ENCODE data around the gene NCAM2.

The NCAM2 gene

GRCh38 chr21:21385404-21385803 is 387.2 kb downstream of the NCAM2 start:
- H3K79me2 ChIP-seq (ENCODE audit: insufficient read depth, low read length) = no peaks in the 10 kb centered on the region
- no peaks in the 10 kb centered on the region for H3K9me3 ChIP-seq (ENCODE audit: insufficient read depth, low read depth, low read length)
- no peak overlapping the region for H2AFZ ChIP-seq (ENCODE audit: low read length)
- H3K36me3 ChIP-seq (ENCODE audit: insufficient read depth, low read length) = no peaks in the 10 kb centered on the region
- no peak overlapping the region for H3K9ac ChIP-seq (ENCODE audit: low read depth, low read length, poor library complexity, severe bottlenecking)
- H3K4me1 ChIP-seq (ENCODE audit: insufficient read depth, low read length, poor library complexity, severe bottlenecking) = no peaks in the 10 kb centered on the region
- TF ChIP-seq CTCF (conservative IDR thresholded peaks at IDR 0.05; ENCODE audit: low read length) = no peak
- TF ChIP-seq EZH2phosphoT487 (IDR thresholded peaks at IDR 0.05; ENCODE audit: borderline replicate concordance) = no peak
- no peak overlapping the region for H3K4me2 ChIP-seq (ENCODE audit: low read depth, low read length, poor library complexity, severe bottlenecking)
- no peak overlapping the region for H3K4me3 ChIP-seq (ENCODE audit: low read length, poor library complexity, severe bottlenecking)
- no peaks in the 10 kb centered on the region for H4K20me1 ChIP-seq (ENCODE audit: insufficient read depth, low read length, poor library complexity, severe bottlenecking)
- no peaks in the 10 kb centered on the region for H3K27me3 ChIP-seq (ENCODE audit: insufficient read depth, low read length, poor library complexity, severe bottlenecking)
- no peaks in the 10 kb centered on the region for H3K9me2 ChIP-seq (replicated peaks; ENCODE audit: low read depth, low read length)
- no peaks in the 10 kb centered on the region for H3F3A ChIP-seq (ENCODE audit: low read depth)

GRCh38 chr21:21387916-21388315 is 389.7 kb downstream of the NCAM2 start:
- Histone ChIP-seq H3K9ac (ENCODE audit: low read depth, low read length, poor library complexity, severe bottlenecking) (no peak overlapping the region), H3K4me2 (ENCODE audit: low read depth, low read length, poor library complexity, severe bottlenecking) (no peak overlapping the region), H3K4me3 (ENCODE audit: low read length, poor library complexity, severe bottlenecking) (no peak overlapping the region), H2AFZ (ENCODE audit: low read length) (no peak overlapping the region), H3F3A (ENCODE audit: low read depth) (no peaks in the 10 kb centered on the region), H3K79me2 (ENCODE audit: insufficient read depth, low read length) (no peaks in the 10 kb centered on the region), H3K36me3 (ENCODE audit: insufficient read depth, low read length) (no peaks in the 10 kb centered on the region), H4K20me1 (ENCODE audit: insufficient read depth, low read length, poor library complexity, severe bottlenecking) (no peaks in the 10 kb centered on the region), H3K4me1 (ENCODE audit: insufficient read depth, low read length, poor library complexity, severe bottlenecking) (no peaks in the 10 kb centered on the region), H3K27me3 (ENCODE audit: insufficient read depth, low read length, poor library complexity, severe bottlenecking) (no peaks in the 10 kb centered on the region), H3K9me3 (ENCODE audit: insufficient read depth, low read depth, low read length) (no peaks in the 10 kb centered on the region), H3K9me2 (replicated peaks; ENCODE audit: low read depth, low read length) (no peaks in the 10 kb centered on the region)
- no peak for TF ChIP-seq EZH2phosphoT487 (IDR thresholded peaks at IDR 0.05; ENCODE audit: borderline replicate concordance)
- TF ChIP-seq CTCF (conservative IDR thresholded peaks at IDR 0.05; ENCODE audit: low read length) = no peak

GRCh38 chr21:21394064-21394463 is 395.9 kb downstream of the NCAM2 start:
- Histone ChIP-seq H3F3A (ENCODE audit: low read depth) (no peaks in the 10 kb centered on the region), H3K27me3 (ENCODE audit: insufficient read depth, low read length, poor library complexity, severe bottlenecking) (no peaks in the 10 kb centered on the region), H3K79me2 (ENCODE audit: insufficient read depth, low read length) (no peaks in the 10 kb centered on the region), H3K4me1 (ENCODE audit: insufficient read depth, low read length, poor library complexity, severe bottlenecking) (no peaks in the 10 kb centered on the region), H4K20me1 (ENCODE audit: insufficient read depth, low read length, poor library complexity, severe bottlenecking) (no peaks in the 10 kb centered on the region), H3K4me3 (ENCODE audit: low read length, poor library complexity, severe bottlenecking) (no peak overlapping the region), H3K9me2 (replicated peaks; ENCODE audit: low read depth, low read length) (no peaks in the 10 kb centered on the region), H2AFZ (ENCODE audit: low read length) (no peak overlapping the region), H3K9me3 (ENCODE audit: insufficient read depth, low read depth, low read length) (peaks cover 4% of the 10 kb centered on the region; the same call in 1 of the 2 replicates), H3K4me2 (ENCODE audit: low read depth, low read length, poor library complexity, severe bottlenecking) (no peak overlapping the region), H3K36me3 (ENCODE audit: insufficient read depth, low read length) (no peaks in the 10 kb centered on the region), H3K9ac (ENCODE audit: low read depth, low read length, poor library complexity, severe bottlenecking) (no peak overlapping the region)
- no peak for TF ChIP-seq EZH2phosphoT487 (IDR thresholded peaks at IDR 0.05; ENCODE audit: borderline replicate concordance)
- no peak for TF ChIP-seq CTCF (conservative IDR thresholded peaks at IDR 0.05; ENCODE audit: low read length)

All from Loucy (cell line).